CD4-positive, alpha-beta T cell treated with Interleukin-17A for 1 hour (primary cell): Measurements from ENCODE around the gene CNNM2.

ENCODE experiments used
- DNase-seq: peaks from one replicate; pipeline ENCODE4 v3.0.0-alpha.2; 2020

Gene CNNM2

GRCh38 chr10:102917962-102918816 is at the start of gene CNNM2:
CNNM2 (plus strand) TSS chr10:102918294; CDS start chr10:102918481, 187 bp downstream.
- DNase-seq: peak; percentile 100

- no peak for DNase-seq
Measured at GRCh38 chr10:102868911-102869257, 49.2 kb upstream of the CNNM2 start.

- no peak for DNase-seq
Measured at GRCh38 chr10:102869258-102870198, 48.6 kb upstream of the CNNM2 start, which contains the start of gene AS3MT. AS3MT (plus strand) TSS chr10:102869470; CDS start chr10:102869593, 123 bp downstream.

- DNase-seq: no peak
Measured at GRCh38 chr10:102870221-102870620, 47.9 kb upstream of the CNNM2 start.

GRCh38 chr10:102872163-102872562 is 45.9 kb upstream of the CNNM2 start:
- no peak for DNase-seq

- no peak for DNase-seq
Measured at GRCh38 chr10:102876747-102877153, 41.3 kb upstream of the CNNM2 start.

GRCh38 chr10:102878629-102879028 is 39.5 kb upstream of the CNNM2 start:
- no peak for DNase-seq

- DNase-seq: no peak
Measured at GRCh38 chr10:102880256-102880655, 37.8 kb upstream of the CNNM2 start.

GRCh38 chr10:102888048-102888447 is 30.0 kb upstream of the CNNM2 start:
- no peak for DNase-seq

GRCh38 chr10:102894466-102895213 is 23.5 kb upstream of the CNNM2 start:
- no peak for DNase-seq

GRCh38 chr10:102900006-102900405 is 18.1 kb upstream of the CNNM2 start:
- DNase-seq: no peak

GRCh38 chr10:102904346-102904745 is 13.7 kb upstream of the CNNM2 start:
- DNase-seq: no peak

GRCh38 chr10:102906507-102906906 is 11.6 kb upstream of the CNNM2 start:
- no peak for DNase-seq

- no peak for DNase-seq
Measured at GRCh38 chr10:102914781-102915180, 3.3 kb upstream of the CNNM2 start.

GRCh38 chr10:102916173-102916572 is 1.9 kb upstream of the CNNM2 start:
- no peak for DNase-seq

- DNase-seq: peak; percentile 85
Measured at GRCh38 chr10:102917314-102917961, 656 bp upstream of the CNNM2 start.

GRCh38 chr10:102918817-102919245 is 737 bp downstream of the CNNM2 start:
- peak; percentile 39 for DNase-seq

GRCh38 chr10:102919246-102919959 is 1.3 kb downstream of the CNNM2 start:
- DNase-seq: no peak

- no peak for DNase-seq
Measured at GRCh38 chr10:102919992-102920739, 2.1 kb downstream of the CNNM2 start.

GRCh38 chr10:102923601-102924000 is 5.5 kb downstream of the CNNM2 start:
- DNase-seq: no peak

GRCh38 chr10:102926842-102927241 is 8.7 kb downstream of the CNNM2 start:
- DNase-seq: no peak
